B cell (primary cell): ENCODE data around the gene PPP3CA. TPM values are rescaled to one million over a fixed set of nuclear protein-coding genes. Genes with fewer than 3 reads are reported as not detected.
A peak's percentile ranks its signal among the peaks of the same experiment; 100 is the strongest.

Experiments used
- ATAC-seq: fragments of 200-7000 bp; cut with Tn5 transposase; one replicate; pipeline ENCODE4 v1.10.0; 2021; ENCODE audit warnings: low read depth, mild to moderate bottlenecking, moderate number of reproducible peaks, moderate library complexity
- CTCF ChIA-PET: fragments of 350-600 bp; sonication (Branson Sonifier 250); formaldehyde crosslinking; loops from one replicate; lab custom pipeline; 2021; ENCODE audit warnings: antibody characterized with exemption, inconsistent platforms; lab: Charles Lee
- POLR2A ChIA-PET: fragments of 350-600 bp; sonication (Branson Sonifier 250); formaldehyde crosslinking; loops from one replicate; lab custom pipeline; 2021; ENCODE audit warnings: antibody characterized with exemption; lab: Charles Lee
- DNase-seq: peaks from one replicate; pipeline ENCODE4 v3.0.0; 2013
- H2AFZ ChIP-seq: 2 replicates; pipeline ENCODE4 v1.6.1; 2012; ENCODE audit warnings: mild to moderate bottlenecking, low read depth, low read length; ENCODE audit not compliant: insufficient read depth, poor library complexity, severe bottlenecking
- H3K27ac ChIP-seq, 2 donors: 1 replicate in 1 of 2; 2 replicates in 1 of 2; pipeline ENCODE4 v1.5.1; 2012 to 2013; ENCODE audit warnings: low read length in 2 of 2, mild to moderate bottlenecking in 2 of 2, moderate library complexity in 1 of 2
- H3K27me3 ChIP-seq, 4 experiments: fragments of 200-600 bp in 1 of 4; sonication (generic) in 1 of 4; replicated peaks in 1 of 4; 1 replicate in 2 of 4; 2 replicates in 2 of 4; pipeline versions ENCODE4 v1.6.1 to v1.7.0; 2013 to 2016; ENCODE audit warnings: low read length in 3 of 4, mild to moderate bottlenecking in 2 of 4, mixed read lengths in 1 of 4, moderate library complexity in 1 of 4; ENCODE audit not compliant: insufficient read depth in 4 of 4, control insufficient read depth in 3 of 4; ENCODE audit errors: control extremely low read depth in 1 of 4
- H3K36me3 ChIP-seq, 2 experiments: replicated peaks in 1 of 2; 1 replicate in 1 of 2; 2 replicates in 1 of 2; pipeline versions ENCODE4 v1.6.1 to v1.7.1; 2013; ENCODE audit warnings: low read length in 1 of 2; ENCODE audit not compliant: insufficient read depth in 2 of 2, control insufficient read depth in 1 of 2; ENCODE audit errors: control extremely low read depth in 1 of 2, extremely low read depth in 1 of 2
- H3K4me1 ChIP-seq, 2 donors: fragments of 200-600 bp in 1 of 2; sonication (generic) in 1 of 2; 1 replicate in 1 of 2; 2 replicates in 1 of 2; pipeline versions ENCODE4 v1.5.1 to v1.6.1; 2013 to 2017; ENCODE audit warnings: low read length in 2 of 2; ENCODE audit not compliant: control insufficient read depth in 2 of 2, insufficient read depth in 2 of 2
- H3K4me2 ChIP-seq: replicated peaks from 2 replicates; pipeline ENCODE3; 2012; ENCODE audit warnings: mild to moderate bottlenecking, low read depth, low read length; ENCODE audit not compliant: poor library complexity, severe bottlenecking
- H3K4me3 ChIP-seq, 5 experiments: fragments of 200-600 bp in 1 of 5; sonication (generic) in 1 of 5; 1 replicate in 3 of 5; 2 replicates in 2 of 5; pipeline versions ENCODE4 v1.5.1 to v1.7.0; 2011 to 2016; ENCODE audit warnings: low read length in 4 of 5, mild to moderate bottlenecking in 4 of 5, low read depth in 2 of 5, control low read depth in 1 of 5, moderate library complexity in 1 of 5; ENCODE audit not compliant: insufficient read depth in 1 of 5; ENCODE audit errors: control extremely low read depth in 1 of 5, extremely low read depth in 1 of 5
- H3K79me2 ChIP-seq: fragments of 200-600 bp; sonication (generic); one replicate; pipeline ENCODE4 v1.6.0; 2016; ENCODE audit warnings: low read length; ENCODE audit not compliant: control insufficient read depth, insufficient read depth
- H3K9ac ChIP-seq: fragments of 200-600 bp; sonication (generic); 2 replicates; pipeline ENCODE4 v1.6.1; 2017; ENCODE audit warnings: mild to moderate bottlenecking, low read length, moderate library complexity
- H3K9me3 ChIP-seq, 3 donors: one replicate each; pipeline versions ENCODE4 v1.6.1 to v1.7.1; 2013; ENCODE audit warnings: low read length in 2 of 3; ENCODE audit not compliant: control insufficient read depth in 2 of 3, insufficient read depth in 1 of 3; ENCODE audit errors: control extremely low read depth in 1 of 3
- H4K20me1 ChIP-seq: 2 replicates; pipeline ENCODE4 v1.6.0; 2012; ENCODE audit warnings: mild to moderate bottlenecking, low read length; ENCODE audit not compliant: insufficient read depth, control insufficient read depth, poor library complexity, severe bottlenecking
- H3K27ac Mint-ChIP-seq: one replicate; pipeline ENCODE4 v1.8.0; 2021; ENCODE audit warnings: mixed read lengths
- H3K27me3 Mint-ChIP-seq: one replicate; pipeline ENCODE4 v1.8.0; 2021; ENCODE audit warnings: mixed read lengths
- H3K4me1 Mint-ChIP-seq: one replicate; pipeline ENCODE4 v1.8.0; 2021; ENCODE audit warnings: mixed read lengths
- H3K4me3 Mint-ChIP-seq: one replicate; pipeline ENCODE4 v1.8.0; 2021; ENCODE audit warnings: mixed read lengths
- H3K9me3 Mint-ChIP-seq: one replicate; pipeline ENCODE4 v1.8.0; 2022; ENCODE audit warnings: mixed read lengths; ENCODE audit not compliant: insufficient read depth
- EZH2 ChIP-seq: IDR thresholded peaks from 2 replicates; pipeline ENCODE4 v1.6.1; 2012; ENCODE audit warnings: borderline replicate concordance, low read depth, mild to moderate bottlenecking, moderate library complexity, low read length; ENCODE audit not compliant: insufficient read depth, poor library complexity, severe bottlenecking
- WGBS: methylation state at CpG from one replicate; pipeline ENCODE4 v1.1.5; 2013; ENCODE audit warnings: missing lambda C conversion rate; ENCODE audit not compliant: insufficient coverage; 5-methylcytosine and 5-hydroxymethylcytosine counted together
- intact Hi-C: fragments of 100-400 bp; cut with micrococcal nuclease; formaldehyde crosslinking; loops from one replicate; pipeline ENCODE4 v1.10.0; 2022
- polyA plus RNA-seq: library from polyadenylated mRNA; depleted of rRNA; stranded (reverse); fragments of >200 nt; gene quantifications from 2 replicates; pipeline ENCODE4 v1.2.3, GENCODE V29; 2012
- total RNA-seq, 2 donors: library from RNA; stranded (reverse); fragments of 120-200 nt in 1 of 2; gene quantifications; 1 replicate in 1 of 2; 2 replicates in 1 of 2; pipeline versions ENCODE4 v1.2.3 to v1.2.4, GENCODE V29; 2013 to 2022
- TF ChIP-seq, protein P1 (sequence below): fragments of 200-600 bp; IDR thresholded peaks from one replicate; pipeline ENCODE4 v1.8.0; 2022; ENCODE audit warnings: antibody characterized with exemption, mild to moderate bottlenecking

The PPP3CA gene
- total and polyA plus RNA-seq, 2 donors (not counting 1 experiment from before 2014, with no cell fraction given) = 14.3 to 85.1 TPM

DNA sequence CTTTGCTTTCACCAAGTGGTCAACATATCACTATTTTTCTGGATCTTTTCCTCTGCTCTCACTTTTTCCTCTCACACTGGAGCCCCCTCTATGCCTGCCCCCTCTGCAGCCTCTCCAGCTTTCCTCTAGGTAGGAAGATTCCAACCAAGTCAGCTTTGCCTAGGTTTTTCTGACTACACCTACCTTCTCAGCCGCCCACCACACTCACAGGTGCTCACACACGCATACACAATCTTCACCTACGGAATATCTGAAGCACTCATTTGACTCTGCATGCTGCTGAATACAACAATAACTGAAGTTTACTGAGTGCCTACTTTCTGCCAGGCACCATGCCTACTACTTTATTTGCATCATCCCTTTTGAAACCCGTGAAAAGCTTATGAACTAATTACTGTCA is 328.0 kb downstream of the PPP3CA start:
- Mint-ChIP-seq H3K27me3 (peaks cover 8% of the 10 kb centered on the region), H3K4me3 (peak overlapping the region; percentile 63), H3K4me1 (peaks cover 41% of the 10 kb centered on the region), H3K27ac (peak overlapping the region; percentile 85), H3K9me3 (no peaks in the 10 kb centered on the region)
- no peaks in the 10 kb centered on the region for H4K20me1 ChIP-seq
- ATAC-seq (no peak), DNase-seq (no peak)
- H3K4me2 ChIP-seq = peak overlapping the region; percentile 13
- H3K4me3 ChIP-seq = no peak overlapping the region
- H3K9ac ChIP-seq = no peak overlapping the region
- H3K36me3 ChIP-seq = peaks cover 1 to 2% of the 10 kb centered on the region in 2 experiments
- intact Hi-C loops = loop anchor here (10.0 kb wide), 1 partner anchor 925 kb away; no protein-coding TSS in a partner anchor
- H2AFZ ChIP-seq = no peak overlapping the region
- no peaks in the 10 kb centered on the region for H3K27me3 ChIP-seq
- no peaks in the 10 kb centered on the region for H3K79me2 ChIP-seq
- WGBS = 71% methylated on average over 4 of the region's 4 CpGs
- TF ChIP-seq EZH2 = no peak
- TF ChIP-seq, protein P1, sequence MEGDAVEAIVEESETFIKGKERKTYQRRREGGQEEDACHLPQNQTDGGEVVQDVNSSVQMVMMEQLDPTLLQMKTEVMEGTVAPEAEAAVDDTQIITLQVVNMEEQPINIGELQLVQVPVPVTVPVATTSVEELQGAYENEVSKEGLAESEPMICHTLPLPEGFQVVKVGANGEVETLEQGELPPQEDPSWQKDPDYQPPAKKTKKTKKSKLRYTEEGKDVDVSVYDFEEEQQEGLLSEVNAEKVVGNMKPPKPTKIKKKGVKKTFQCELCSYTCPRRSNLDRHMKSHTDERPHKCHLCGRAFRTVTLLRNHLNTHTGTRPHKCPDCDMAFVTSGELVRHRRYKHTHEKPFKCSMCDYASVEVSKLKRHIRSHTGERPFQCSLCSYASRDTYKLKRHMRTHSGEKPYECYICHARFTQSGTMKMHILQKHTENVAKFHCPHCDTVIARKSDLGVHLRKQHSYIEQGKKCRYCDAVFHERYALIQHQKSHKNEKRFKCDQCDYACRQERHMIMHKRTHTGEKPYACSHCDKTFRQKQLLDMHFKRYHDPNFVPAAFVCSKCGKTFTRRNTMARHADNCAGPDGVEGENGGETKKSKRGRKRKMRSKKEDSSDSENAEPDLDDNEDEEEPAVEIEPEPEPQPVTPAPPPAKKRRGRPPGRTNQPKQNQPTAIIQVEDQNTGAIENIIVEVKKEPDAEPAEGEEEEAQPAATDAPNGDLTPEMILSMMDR = no peak
- H3K27ac ChIP-seq = no peak overlapping the region
- no peaks in the 10 kb centered on the region for H3K9me3 ChIP-seq
- ChIA-PET POLR2A (interaction anchor here (0.6 to 0.7 kb wide), 4 partner anchors 34 to 141 kb away, joined by 3 to 9 read pairs (median 4); no protein-coding TSS in a partner anchor), CTCF (interaction anchor here (0.7 to 1.1 kb wide), 3 partner anchors 310 to 926 kb away, joined by 3 to 4 read pairs (median 3); no protein-coding TSS in a partner anchor)
- peaks cover 25% of the 10 kb centered on the region in 2 donors for H3K4me1 ChIP-seq

DNA sequence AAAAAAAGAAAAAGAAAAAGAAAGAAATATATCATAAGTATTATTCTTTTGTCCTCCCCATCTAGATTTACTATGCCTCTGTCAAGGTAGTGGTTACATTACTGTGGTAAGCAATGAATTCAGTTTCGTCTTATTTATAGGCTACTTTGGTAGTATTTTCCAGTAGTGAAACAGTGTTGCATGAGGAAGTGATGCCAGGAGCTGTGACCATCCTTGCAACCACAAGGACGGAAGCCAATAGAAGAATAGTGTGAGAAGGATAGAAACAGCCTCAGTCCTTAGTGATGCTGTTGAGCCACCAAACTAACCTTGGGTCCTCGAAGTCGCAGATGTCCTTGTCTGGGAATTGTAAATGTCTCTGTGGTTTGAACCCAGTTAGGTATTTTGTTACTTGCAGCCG is 328.5 kb downstream of the PPP3CA start:
- H3K4me1 ChIP-seq = peaks cover 25% of the 10 kb centered on the region in 2 donors
- CTCF ChIA-PET = interaction anchor here (0.7 to 0.8 kb wide), 2 partner anchors 311 to 925 kb away, joined by 3 to 4 read pairs; no protein-coding TSS in a partner anchor

More for the DNA sequence above, 328.5 kb downstream of the PPP3CA start:
- intact Hi-C loops = loop anchor here (10.0 kb wide), 1 partner anchor 924 kb away; no protein-coding TSS in a partner anchor
- Mint-ChIP-seq H3K9me3 (no peaks in the 10 kb centered on the region), H3K27ac (peak overlapping the region; percentile 85), H3K4me3 (peak overlapping the region; percentile 63), H3K4me1 (peaks cover 45% of the 10 kb centered on the region), H3K27me3 (peaks cover 8% of the 10 kb centered on the region)
- Histone ChIP-seq H3K27ac (no peak overlapping the region), H3K9me3 (no peaks in the 10 kb centered on the region), H3K4me3 (no peak overlapping the region), H3K36me3 (peaks cover 1 to 2% of the 10 kb centered on the region in 2 experiments), H3K4me2 (peak overlapping the region; percentile 13), H3K9ac (no peak overlapping the region), H3K79me2 (no peaks in the 10 kb centered on the region), H2AFZ (no peak overlapping the region), H3K27me3 (no peaks in the 10 kb centered on the region), H4K20me1 (no peaks in the 10 kb centered on the region)
- WGBS = 27% methylated on average over 5 of the region's 5 CpGs
- ATAC-seq (peak; percentile 79), DNase-seq (peak; percentile 76)
- no peak for TF ChIP-seq EZH2
- POLR2A ChIA-PET = interaction anchor here (0.6 to 0.7 kb wide), 4 partner anchors 34 to 1150 kb away, joined by 3 to 9 read pairs (median 4); no protein-coding TSS in a partner anchor
